ENCODE data around the gene CLEC16A.
A peak's percentile ranks its signal among the peaks of the same experiment; 100 is the strongest.
"Not testable (repeated sequence)": the region's sequence is repeated elsewhere in the genome, so short reads cannot be mapped to it uniquely, and the experiment has no call there.

CLEC16A gene

DNA sequence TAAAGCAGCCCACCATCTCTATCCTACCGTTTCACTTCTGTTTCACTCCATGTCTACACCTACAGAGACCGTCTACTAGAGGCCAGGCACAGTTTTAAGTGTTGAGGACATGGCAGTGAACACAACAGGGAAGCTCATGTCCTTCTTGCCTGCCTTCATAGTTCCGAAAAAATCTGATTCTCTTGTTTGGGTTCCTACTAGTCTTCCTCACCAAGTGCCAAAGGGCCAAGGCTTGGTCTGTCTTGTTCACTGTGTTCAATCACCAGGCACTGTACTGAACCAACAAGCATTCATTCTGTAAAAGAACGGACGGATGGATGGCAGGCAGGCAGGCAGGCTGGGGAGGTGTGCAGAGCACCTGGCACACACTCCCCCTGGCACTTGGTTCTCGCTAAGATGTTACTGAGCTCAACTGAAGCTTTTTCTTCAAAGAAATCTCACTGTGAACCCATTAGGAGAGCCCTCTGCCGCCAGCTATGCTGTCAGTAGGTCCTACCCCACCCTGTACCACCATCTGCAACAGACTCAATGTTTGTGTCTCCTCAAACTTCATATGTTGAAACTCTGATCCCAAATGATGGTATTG, 4.6 kb upstream of the CLEC16A start:
- DNase-seq (ENCODE audit: low spot score) = no peak

GRCh38 chr16:10940501-10941079, 3.8 kb upstream of the CLEC16A start:
- no peak for DNase-seq (ENCODE audit: low spot score)

- no peak for DNase-seq (ENCODE audit: low spot score)
These were observed 3.0 kb upstream of the CLEC16A start for GRCh38 chr16:10941127-10941933.

- not testable (repeated sequence) for DNase-seq (ENCODE audit: low spot score)
These were observed 2.4 kb upstream of the CLEC16A start for GRCh38 chr16:10941935-10942351.

DNA sequence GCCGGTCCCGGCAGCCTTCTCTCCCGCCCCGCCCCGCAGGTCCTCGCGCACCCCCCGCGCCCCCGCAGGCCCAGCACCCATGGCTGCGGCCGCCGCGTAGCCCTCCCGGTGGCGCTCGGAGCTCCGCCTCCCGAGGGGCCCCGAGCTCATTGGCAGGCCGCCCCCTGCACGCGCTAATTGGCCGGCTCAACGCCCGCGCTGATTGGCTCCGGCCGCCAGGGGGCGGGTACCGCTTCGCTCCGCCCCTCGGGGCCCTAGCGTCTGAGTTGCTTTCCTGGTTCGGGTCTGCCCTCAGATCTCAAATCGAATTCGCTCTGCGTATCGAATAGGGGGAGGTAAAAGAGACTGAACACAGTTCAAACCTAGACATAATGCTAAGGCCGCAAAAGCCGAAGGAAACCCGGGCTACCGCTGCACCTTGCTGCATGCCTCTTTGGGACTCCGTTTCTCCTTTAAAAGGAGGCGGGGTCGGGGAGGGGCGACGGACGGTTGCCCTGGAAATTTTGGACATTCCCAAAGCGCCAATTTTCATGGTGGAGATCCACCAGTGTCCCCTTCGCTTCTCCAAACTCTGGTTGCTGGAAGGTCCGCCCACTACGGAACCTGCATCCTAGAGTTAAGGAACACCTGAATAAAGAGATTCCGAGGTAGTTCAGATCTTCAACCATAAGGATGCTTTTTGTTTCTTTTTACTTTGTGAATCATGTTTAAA, 1.9 kb upstream of the CLEC16A start, which contains the start of gene DEXI:
Gene DEXI (minus strand): TSS at position 117 of the 712 bp plus-strand sequence. CDS start 463 bp downstream, outside the sequence.
- peak; percentile 92 for DNase-seq (ENCODE audit: low spot score)

- DNase-seq (ENCODE audit: low spot score) = no peak
These were observed 1.4 kb upstream of the CLEC16A start for GRCh38 chr16:10943064-10943353.

DNA sequence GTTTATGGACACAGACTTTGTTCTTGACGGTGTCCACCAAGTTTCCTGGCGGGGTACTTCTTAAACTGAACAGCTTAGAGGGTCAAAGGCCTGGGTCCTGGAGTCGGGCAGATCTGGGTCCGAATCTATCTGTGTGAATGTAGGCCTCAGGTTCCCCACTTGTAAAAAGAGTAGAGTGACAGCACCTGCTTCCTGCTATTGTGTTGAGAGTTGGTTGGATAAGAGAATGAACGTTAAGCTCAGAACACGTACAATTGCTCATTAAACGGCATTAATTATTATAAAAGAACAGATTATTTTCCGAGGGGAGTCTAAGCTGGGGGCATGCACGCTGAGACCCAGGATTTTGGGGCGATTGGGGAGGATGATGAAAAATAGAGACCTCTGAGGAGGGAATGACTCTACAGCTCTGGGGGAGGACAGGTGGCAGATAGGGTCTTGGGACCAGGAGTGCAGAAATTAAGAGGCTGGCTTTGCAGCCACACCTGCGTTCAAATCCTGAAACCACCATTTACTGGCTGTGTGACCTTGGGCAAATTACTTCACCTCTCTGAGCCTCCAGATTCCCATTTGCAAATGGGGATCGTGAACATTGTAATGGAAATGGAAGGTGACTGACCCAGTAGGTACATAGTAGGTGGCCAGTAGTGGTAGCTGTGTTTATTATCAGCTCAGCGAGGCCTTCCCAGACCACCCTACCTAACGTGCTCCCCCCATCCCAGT, 862 bp downstream of the CLEC16A start:
- DNase-seq (ENCODE audit: low spot score) = no peak

GRCh38 chr16:10946308-10946707, 1.9 kb downstream of the CLEC16A start:
- DNase-seq (ENCODE audit: low spot score) = no peak

GRCh38 chr16:10947211-10947787, 2.9 kb downstream of the CLEC16A start:
- DNase-seq (ENCODE audit: low spot score) = no peak

DNA sequence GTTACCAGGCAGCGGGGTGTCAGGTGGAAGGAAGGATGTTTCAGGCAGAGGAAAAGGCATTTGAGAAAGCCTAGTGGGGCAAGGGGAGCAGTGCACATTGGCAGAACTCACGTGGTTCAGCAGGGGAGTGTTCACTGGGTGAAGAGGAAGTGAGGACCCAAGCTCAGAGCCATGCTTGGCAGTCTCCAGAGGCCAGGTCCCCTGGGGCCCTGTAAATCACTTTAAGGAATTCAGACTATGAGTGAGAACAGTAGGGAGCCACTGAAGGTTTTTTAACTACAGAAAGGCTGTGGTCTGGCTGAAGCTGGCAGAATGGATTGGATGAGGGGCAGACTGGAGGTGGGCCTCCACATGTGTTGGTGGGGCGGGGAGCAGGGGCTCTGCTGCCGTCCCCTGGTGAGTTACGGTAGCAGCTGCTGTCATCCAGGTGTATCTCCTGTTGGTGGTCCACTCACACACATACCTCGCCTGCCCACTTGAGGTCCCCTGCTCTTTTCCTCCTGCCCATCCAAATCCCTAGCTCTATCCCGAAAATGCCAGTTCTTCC, 5.1 kb downstream of the CLEC16A start:
- DNase-seq (ENCODE audit: low spot score) = no peak

- DNase-seq (ENCODE audit: low spot score) = no peak
These were observed 6.0 kb downstream of the CLEC16A start for GRCh38 chr16:10950393-10950792.

GRCh38 chr16:10951026-10951425, 6.7 kb downstream of the CLEC16A start:
- DNase-seq (ENCODE audit: low spot score) = no peak

GRCh38 chr16:10954903-10955302, 10.5 kb downstream of the CLEC16A start:
- DNase-seq (ENCODE audit: low spot score) = no peak

DNA sequence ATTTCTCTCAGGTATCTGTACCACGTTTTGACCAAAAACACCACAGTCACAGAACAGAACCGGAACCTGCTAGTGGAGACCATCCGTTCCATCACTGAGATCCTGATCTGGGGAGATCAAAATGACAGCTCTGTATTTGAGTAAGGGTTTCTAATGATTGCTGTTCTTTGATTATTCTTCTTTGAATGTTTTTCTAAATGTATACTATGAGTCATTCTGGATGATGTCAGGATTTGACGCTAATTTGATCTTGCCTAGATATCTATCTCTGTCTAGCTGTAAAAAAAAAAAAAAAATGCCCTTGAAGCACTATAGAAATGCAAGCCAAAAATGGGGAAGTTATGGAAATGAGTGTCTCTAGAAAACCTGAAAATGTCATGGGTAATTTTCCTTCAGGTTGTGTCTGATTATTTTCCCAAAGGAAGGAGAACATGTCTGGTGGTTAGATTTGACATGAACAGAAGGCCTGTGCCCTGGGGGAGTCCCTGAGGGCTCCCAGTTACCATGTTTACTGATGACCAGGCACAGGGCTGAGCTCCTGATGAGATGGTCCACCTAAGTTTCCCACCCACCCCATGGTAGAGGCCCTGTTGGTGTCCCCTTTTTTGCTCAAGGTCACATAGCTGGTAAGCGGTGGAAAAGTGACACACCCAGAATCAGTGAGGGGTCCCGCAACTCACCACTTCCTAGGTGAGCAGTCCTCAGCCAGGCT, 13.6 kb downstream of the CLEC16A start:
- no peak for DNase-seq (ENCODE audit: low spot score)

- no peak for DNase-seq (ENCODE audit: low spot score)
These were observed 14.8 kb downstream of the CLEC16A start for GRCh38 chr16:10959161-10959560.

DNA sequence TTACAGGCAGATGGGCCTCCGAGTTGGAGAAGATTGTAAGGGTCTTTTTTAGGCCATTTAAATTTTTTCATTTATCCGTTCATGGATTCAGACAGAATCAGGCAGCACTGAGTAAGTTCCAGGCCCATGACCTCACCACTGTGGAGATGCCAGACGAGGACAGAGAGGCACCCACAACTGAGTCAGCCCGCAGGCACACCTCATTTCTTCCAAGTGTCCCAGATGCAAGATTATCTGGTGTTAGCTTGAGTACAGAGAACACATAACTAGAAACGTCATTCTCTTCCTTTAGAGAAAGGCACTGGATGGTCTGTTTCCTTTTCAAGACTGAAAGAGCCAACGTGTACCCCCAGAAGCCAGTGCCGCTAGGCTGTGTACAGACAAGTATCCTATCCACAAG, 16.9 kb downstream of the CLEC16A start:
- DNase-seq (ENCODE audit: low spot score) = no peak

DNA sequence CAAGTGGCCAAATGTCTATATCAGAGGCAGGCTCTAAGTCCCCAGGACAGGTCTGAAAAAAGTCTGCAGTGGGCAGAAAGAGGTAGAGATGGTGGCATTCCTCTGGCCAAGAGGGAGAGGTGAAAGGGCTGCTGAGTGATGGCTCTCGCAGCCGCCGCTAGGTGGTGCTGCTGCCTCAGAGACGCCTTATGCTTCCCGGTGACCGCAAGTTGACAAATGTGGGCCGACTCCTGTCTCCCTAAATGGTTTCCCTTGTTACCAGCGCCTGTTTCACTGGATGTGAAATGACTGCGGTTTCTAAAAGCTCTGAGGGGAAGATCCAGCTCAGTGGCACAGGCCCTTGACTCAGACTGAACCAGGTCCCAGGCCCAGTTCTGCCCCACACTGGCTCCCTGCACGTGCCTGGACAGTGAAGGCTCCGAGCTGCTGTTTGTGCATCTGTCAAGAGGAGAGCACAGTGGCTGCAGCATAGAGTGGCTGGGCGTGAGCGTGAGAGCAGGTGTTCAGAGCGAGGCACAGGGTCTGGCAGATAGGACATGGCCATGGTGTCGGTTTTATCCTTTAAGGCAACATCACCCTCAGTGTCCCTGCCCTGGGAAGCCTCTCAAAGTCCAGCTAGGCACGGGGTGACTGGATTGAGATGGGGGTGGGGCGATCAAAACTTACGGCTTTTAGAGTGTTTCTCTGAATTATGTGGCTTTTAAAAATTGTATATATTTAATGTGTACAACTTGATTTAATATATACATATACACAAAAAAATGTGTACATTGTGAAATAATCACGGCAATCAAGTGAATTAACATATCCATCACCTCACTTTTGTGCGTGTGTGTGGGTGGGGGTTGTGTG, 19.9 kb downstream of the CLEC16A start:
- peak; percentile 76 for DNase-seq (ENCODE audit: low spot score)

GRCh38 chr16:10964891-10965326, 20.5 kb downstream of the CLEC16A start:
- DNase-seq (ENCODE audit: low spot score) = no peak

DNA sequence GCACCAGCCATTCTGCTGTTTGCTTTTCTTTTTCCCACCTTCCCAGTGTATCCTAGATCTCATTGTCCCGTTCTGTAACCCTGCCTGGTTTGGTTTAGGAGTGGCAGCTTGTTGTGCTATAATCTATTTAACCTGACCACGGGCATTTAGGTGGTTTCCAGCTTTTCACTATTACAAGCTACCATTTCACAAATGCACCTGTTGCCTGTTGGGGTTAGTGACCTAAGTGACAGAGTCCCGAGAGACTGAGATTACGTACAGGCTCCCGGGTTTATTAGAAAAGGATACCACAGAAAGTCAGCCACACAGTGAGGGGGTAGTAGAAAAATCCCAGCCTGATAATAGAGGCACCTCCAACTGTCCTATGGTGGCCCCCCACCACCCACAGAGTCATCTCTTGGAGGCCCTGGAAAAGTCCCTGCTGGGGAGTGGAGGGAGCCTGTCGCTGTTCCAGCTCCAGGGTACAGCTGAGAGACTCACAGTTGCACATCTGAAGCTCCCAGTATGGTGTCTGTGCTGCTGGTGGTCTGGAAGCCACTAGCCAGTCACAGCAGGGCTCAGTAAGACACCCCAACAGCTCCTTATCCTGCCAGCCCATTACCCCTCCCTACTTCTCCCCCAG, 21.2 kb downstream of the CLEC16A start:
- DNase-seq (ENCODE audit: low spot score) = no peak
